ENCODE data around the gene CXorf38.
"Not testable (repeated sequence)": the region's sequence is repeated elsewhere in the genome, so short reads cannot be mapped to it uniquely, and the experiment has no call there.

CXorf38 gene

GRCh38 chrX:40644176-40644575, 3.2 kb downstream of the CXorf38 start:
- in situ Hi-C loops (cut with MboI; ENCODE audit: low pct_unique_long_range_greater_than_20kb, low sequenced_read_pairs): no loop called here
- DNase-seq: peak; percentile 92

- no peak for DNase-seq
- in situ Hi-C loops (cut with MboI; ENCODE audit: low pct_unique_long_range_greater_than_20kb, low sequenced_read_pairs): no loop called here
Observed at GRCh38 chrX:40637687-40638086, 9.7 kb downstream of the CXorf38 start.

- no peak for DNase-seq
- in situ Hi-C loops (cut with MboI; ENCODE audit: low pct_unique_long_range_greater_than_20kb, low sequenced_read_pairs): no loop called here
Observed at GRCh38 chrX:40632199-40632598, 15.2 kb downstream of the CXorf38 start.

GRCh38 chrX:40628506-40628905, 18.9 kb downstream of the CXorf38 start:
- DNase-seq: no peak
- in situ Hi-C loops (cut with MboI; ENCODE audit: low pct_unique_long_range_greater_than_20kb, low sequenced_read_pairs): no loop called here

- no peak for DNase-seq
- in situ Hi-C loops (cut with MboI; ENCODE audit: low pct_unique_long_range_greater_than_20kb, low sequenced_read_pairs): no loop called here
Observed at GRCh38 chrX:40625294-40625693, 22.1 kb downstream of the CXorf38 start.

- DNase-seq: no peak
- in situ Hi-C loops (cut with MboI; ENCODE audit: low pct_unique_long_range_greater_than_20kb, low sequenced_read_pairs): no loop called here
Observed at GRCh38 chrX:40623665-40624064, 23.7 kb downstream of the CXorf38 start.

- in situ Hi-C loops (cut with MboI; ENCODE audit: low pct_unique_long_range_greater_than_20kb, low sequenced_read_pairs): no loop called here
- DNase-seq: no peak
Observed at GRCh38 chrX:40623139-40623536, 24.2 kb downstream of the CXorf38 start, which contains the start of gene MPC1L. Gene MPC1L (plus strand): TSS chrX:40623428. CDS start chrX:40623566, 138 bp downstream.

- DNase-seq: no peak
- in situ Hi-C loops (cut with MboI; ENCODE audit: low pct_unique_long_range_greater_than_20kb, low sequenced_read_pairs): no loop called here
Observed at GRCh38 chrX:40622479-40623138, 24.8 kb downstream of the CXorf38 start.

GRCh38 chrX:40617566-40617965, 29.8 kb downstream of the CXorf38 start:
- in situ Hi-C loops (cut with MboI; ENCODE audit: low pct_unique_long_range_greater_than_20kb, low sequenced_read_pairs): no loop called here
- no peak for DNase-seq

- DNase-seq: no peak
- in situ Hi-C loops (cut with MboI; ENCODE audit: low pct_unique_long_range_greater_than_20kb, low sequenced_read_pairs): no loop called here
Observed at GRCh38 chrX:40615976-40616375, 31.4 kb downstream of the CXorf38 start.

GRCh38 chrX:40612511-40612910, 34.9 kb downstream of the CXorf38 start:
- no peak for DNase-seq
- in situ Hi-C loops (cut with MboI; ENCODE audit: low pct_unique_long_range_greater_than_20kb, low sequenced_read_pairs): no loop called here

- no peak for DNase-seq
- in situ Hi-C loops (cut with MboI; ENCODE audit: low pct_unique_long_range_greater_than_20kb, low sequenced_read_pairs): no loop called here
Observed at GRCh38 chrX:40607381-40607780, 40.0 kb downstream of the CXorf38 start.

- DNase-seq: no peak
- in situ Hi-C loops (cut with MboI; ENCODE audit: low pct_unique_long_range_greater_than_20kb, low sequenced_read_pairs): no loop called here
Observed at GRCh38 chrX:40603446-40603845, 43.9 kb downstream of the CXorf38 start.

- in situ Hi-C loops (cut with MboI; ENCODE audit: low pct_unique_long_range_greater_than_20kb, low sequenced_read_pairs); DNase-seq: not testable (repeated sequence)
Observed at GRCh38 chrX:40589616-40590321, 57.6 kb downstream of the CXorf38 start.

- DNase-seq; in situ Hi-C loops (cut with MboI; ENCODE audit: low pct_unique_long_range_greater_than_20kb, low sequenced_read_pairs): not testable (repeated sequence)
Observed at GRCh38 chrX:40587623-40588022, 59.7 kb downstream of the CXorf38 start.

- in situ Hi-C loops (cut with MboI; ENCODE audit: low pct_unique_long_range_greater_than_20kb, low sequenced_read_pairs): no loop called here
- DNase-seq: peak; percentile 7
Observed at GRCh38 chrX:40582811-40583210, 64.5 kb downstream of the CXorf38 start.

GRCh38 chrX:40582178-40582577, 65.2 kb downstream of the CXorf38 start:
- DNase-seq; in situ Hi-C loops (cut with MboI; ENCODE audit: low pct_unique_long_range_greater_than_20kb, low sequenced_read_pairs): not testable (repeated sequence)

- in situ Hi-C loops (cut with MboI; ENCODE audit: low pct_unique_long_range_greater_than_20kb, low sequenced_read_pairs): no loop called here
- DNase-seq: peak; percentile 25
Observed at GRCh38 chrX:40581336-40581920, 65.9 kb downstream of the CXorf38 start.

GRCh38 chrX:40580537-40581335, 66.6 kb downstream of the CXorf38 start, which contains the start of gene ATP6AP2:
Gene ATP6AP2 (plus strand): TSS chrX:40580970. CDS start chrX:40581066, 96 bp downstream.
- in situ Hi-C loops (cut with MboI; ENCODE audit: low pct_unique_long_range_greater_than_20kb, low sequenced_read_pairs): no loop called here
- peak; percentile 98 for DNase-seq
